Measurements from ENCODE around the gene NME7. TPM values are rescaled to one million over a fixed set of nuclear protein-coding genes. Genes with fewer than 3 reads are reported as not detected.

Gene NME7
- total RNA-seq, 1 experiment from 2014 or later: 21.8 TPM

- TF ChIP-seq REST (IDR thresholded peaks at IDR 0.05; ENCODE audit: low read depth) (no peak), FOSL1 (IDR thresholded peaks at IDR 0.05; ENCODE audit: low read depth) (no peak), EZH2 (IDR thresholded peaks at IDR 0.05) (no peak), JUND (IDR thresholded peaks at IDR 0.05) (no peak), ATF3 (IDR thresholded peaks at IDR 0.05) (no peak), SP1 (IDR thresholded peaks at IDR 0.05; ENCODE audit: low read depth) (no peak), CTCF (IDR thresholded peaks at IDR 0.05 in 2 of 3, conservative IDR thresholded peaks at IDR 0.05 in 1 of 3; ENCODE audit: borderline replicate concordance in 1 of 3, insufficient read depth in 1 of 3, low read depth in 2 of 3, low read length in 2 of 3) (no peak), ZFX (IDR thresholded peaks at IDR 0.05) (no peak)
Measured at GRCh38 chr1:169121146-169121923, 246.3 kb downstream of the NME7 start (continued).
